ENCODE results near the gene AGPAT3.

AGPAT3 gene

GRCh38 chr21:43832158-43832550, 32.9 kb upstream of the AGPAT3 start:
- in situ Hi-C loops (cut with HindIII; ENCODE audit: low pct_ligation_motif_present, low sequenced_read_pairs): no loop called here
- no peak for TF ChIP-seq CTCF (IDR thresholded peaks at IDR 0.05; ENCODE audit: low read depth, low read length, missing control alignments)
- no peaks in the 10 kb centered on the region for H3K36me3 ChIP-seq (replicated peaks)
- peaks cover 7% of the 10 kb centered on the region for H3K27me3 ChIP-seq (replicated peaks)
- no peak overlapping the region for H3K4me3 ChIP-seq (ENCODE audit: low read depth, low read length)
- DNase-seq: no peak
- H3K27ac ChIP-seq: no peak overlapping the region

GRCh38 chr21:43832648-43833047, 32.4 kb upstream of the AGPAT3 start:
- no peak for TF ChIP-seq CTCF (IDR thresholded peaks at IDR 0.05; ENCODE audit: low read depth, low read length, missing control alignments)
- H3K27me3 ChIP-seq (replicated peaks): peaks cover 7% of the 10 kb centered on the region
- in situ Hi-C loops (cut with HindIII; ENCODE audit: low pct_ligation_motif_present, low sequenced_read_pairs): no loop called here
- no peaks in the 10 kb centered on the region for H3K36me3 ChIP-seq (replicated peaks)
- H3K27ac ChIP-seq: no peak overlapping the region
- H3K4me3 ChIP-seq (ENCODE audit: low read depth, low read length): no peak overlapping the region
- DNase-seq: no peak

- peaks cover 7% of the 10 kb centered on the region for H3K27me3 ChIP-seq (replicated peaks)
- in situ Hi-C loops (cut with HindIII; ENCODE audit: low pct_ligation_motif_present, low sequenced_read_pairs): no loop called here
- H3K36me3 ChIP-seq (replicated peaks): no peaks in the 10 kb centered on the region
- H3K27ac ChIP-seq: no peak overlapping the region
- no peak overlapping the region for H3K4me3 ChIP-seq (ENCODE audit: low read depth, low read length)
- TF ChIP-seq CTCF (IDR thresholded peaks at IDR 0.05; ENCODE audit: low read depth, low read length, missing control alignments): no peak
- no peak for DNase-seq
Observed at GRCh38 chr21:43834146-43834905, 30.7 kb upstream of the AGPAT3 start.

- peaks cover 2% of the 10 kb centered on the region for H3K27me3 ChIP-seq (replicated peaks)
- in situ Hi-C loops (cut with HindIII; ENCODE audit: low pct_ligation_motif_present, low sequenced_read_pairs): no loop called here
- DNase-seq: no peak
- no peak for TF ChIP-seq CTCF (IDR thresholded peaks at IDR 0.05; ENCODE audit: low read depth, low read length, missing control alignments)
- H3K4me3 ChIP-seq (ENCODE audit: low read depth, low read length): no peak overlapping the region
- H3K27ac ChIP-seq: no peak overlapping the region
- H3K36me3 ChIP-seq (replicated peaks): no peaks in the 10 kb centered on the region
Observed at GRCh38 chr21:43835050-43835449, 30.0 kb upstream of the AGPAT3 start.

GRCh38 chr21:43835861-43836260, 29.2 kb upstream of the AGPAT3 start:
- in situ Hi-C loops (cut with HindIII; ENCODE audit: low pct_ligation_motif_present, low sequenced_read_pairs): no loop called here

More at GRCh38 chr21:43835861-43836260, 29.2 kb upstream of the AGPAT3 start:
- Histone ChIP-seq H3K27ac (no peak overlapping the region), H3K27me3 (replicated peaks) (peaks cover 2% of the 10 kb centered on the region), H3K4me3 (ENCODE audit: low read depth, low read length) (no peak overlapping the region), H3K36me3 (replicated peaks) (no peaks in the 10 kb centered on the region)
- no peak for DNase-seq
- no peak for TF ChIP-seq CTCF (IDR thresholded peaks at IDR 0.05; ENCODE audit: low read depth, low read length, missing control alignments)
